WI38 (cell line): Measurements from ENCODE around the gene ANTXR2.

Experiments used
- H3K4me3 ChIP-seq: 2 replicates; pipeline ENCODE4 v1.5.1; 2011; ENCODE audit warnings: low read depth, mild to moderate bottlenecking, control low read depth, low read length
- CTCF ChIP-seq: IDR thresholded peaks from 2 replicates; pipeline ENCODE4 v1.5.1; 2012; ENCODE audit warnings: low read depth, mild to moderate bottlenecking, control low read depth, low read length

ANTXR2 gene

GRCh38 chr4:80069108-80069836 lies 3.8 kb downstream of the ANTXR2 start:
- TF ChIP-seq CTCF, result no peak
- H3K4me3 ChIP-seq, result no peak overlapping the region

- H3K4me3 ChIP-seq, result no peak overlapping the region
- no peak for TF ChIP-seq CTCF
These were observed 7.4 kb downstream of the ANTXR2 start for GRCh38 chr4:80065601-80066000.

GRCh38 chr4:80062527-80062926 lies 10.5 kb downstream of the ANTXR2 start:
- H3K4me3 ChIP-seq, result no peak overlapping the region
- TF ChIP-seq CTCF, result no peak

GRCh38 chr4:80060804-80061203 lies 12.2 kb downstream of the ANTXR2 start:
- H3K4me3 ChIP-seq, result no peak overlapping the region
- no peak for TF ChIP-seq CTCF

GRCh38 chr4:80058740-80059139 lies 14.3 kb downstream of the ANTXR2 start:
- no peak overlapping the region for H3K4me3 ChIP-seq
- TF ChIP-seq CTCF, result no peak

- no peak for TF ChIP-seq CTCF
- H3K4me3 ChIP-seq, result no peak overlapping the region
These were observed 18.7 kb downstream of the ANTXR2 start for GRCh38 chr4:80054375-80054774.

GRCh38 chr4:80053140-80053910 lies 19.7 kb downstream of the ANTXR2 start:
- no peak overlapping the region for H3K4me3 ChIP-seq
- TF ChIP-seq CTCF, result no peak
